Bronchial epithelial cell (primary cell): ENCODE results near the gene LAG3. TPM values are rescaled to one million over a fixed set of nuclear protein-coding genes. Genes with fewer than 3 reads are reported as not detected.

Source experiments
- DNase-seq: peaks from one replicate; pipeline ENCODE4 v3.0.0-alpha.2; 2010; ENCODE audit warnings: low read depth
- FAIRE-seq: peaks from 2 replicates; lab custom pipeline; 2011; peaks lifted over from hg19 to GRCh38; lab: Jason Lieb, UNC
- H3K27me3 ChIP-seq: 2 replicates; pipeline ENCODE4 v1.5.1; 2011; ENCODE audit warnings: low read length; ENCODE audit not compliant: control insufficient read depth, insufficient read depth
- H3K36me3 ChIP-seq: 2 replicates; pipeline ENCODE4 v1.5.1; 2011; ENCODE audit warnings: low read length; ENCODE audit not compliant: control insufficient read depth, insufficient read depth
- H3K4me3 ChIP-seq: 2 replicates; pipeline ENCODE4 v1.5.1; 2011; ENCODE audit warnings: mild to moderate bottlenecking, low read depth, low read length, control low read depth
- total RNA-seq: library from RNA; depleted of rRNA; stranded (reverse); fragments of >200 nt; gene quantifications from 2 replicates; pipeline ENCODE4 v1.2.1, GENCODE V29; 2014
- TF ChIP-seq, protein P1 (sequence below): IDR thresholded peaks from 2 replicates; pipeline ENCODE4 v1.5.1; 2011; ENCODE audit warnings: mild to moderate bottlenecking, moderate library complexity, low read length, control low read depth, inconsistent platforms; ENCODE audit not compliant: insufficient read depth, severe bottlenecking

LAG3 gene
- total RNA-seq, 1 donor from 2014 or later = not detected

GRCh38 chr12:6787309-6787708 lies 15.0 kb downstream of the LAG3 start:
- H3K4me3 ChIP-seq = no peak overlapping the region
- DNase-seq (no peak), FAIRE-seq (no peak)
- TF ChIP-seq, protein P1, sequence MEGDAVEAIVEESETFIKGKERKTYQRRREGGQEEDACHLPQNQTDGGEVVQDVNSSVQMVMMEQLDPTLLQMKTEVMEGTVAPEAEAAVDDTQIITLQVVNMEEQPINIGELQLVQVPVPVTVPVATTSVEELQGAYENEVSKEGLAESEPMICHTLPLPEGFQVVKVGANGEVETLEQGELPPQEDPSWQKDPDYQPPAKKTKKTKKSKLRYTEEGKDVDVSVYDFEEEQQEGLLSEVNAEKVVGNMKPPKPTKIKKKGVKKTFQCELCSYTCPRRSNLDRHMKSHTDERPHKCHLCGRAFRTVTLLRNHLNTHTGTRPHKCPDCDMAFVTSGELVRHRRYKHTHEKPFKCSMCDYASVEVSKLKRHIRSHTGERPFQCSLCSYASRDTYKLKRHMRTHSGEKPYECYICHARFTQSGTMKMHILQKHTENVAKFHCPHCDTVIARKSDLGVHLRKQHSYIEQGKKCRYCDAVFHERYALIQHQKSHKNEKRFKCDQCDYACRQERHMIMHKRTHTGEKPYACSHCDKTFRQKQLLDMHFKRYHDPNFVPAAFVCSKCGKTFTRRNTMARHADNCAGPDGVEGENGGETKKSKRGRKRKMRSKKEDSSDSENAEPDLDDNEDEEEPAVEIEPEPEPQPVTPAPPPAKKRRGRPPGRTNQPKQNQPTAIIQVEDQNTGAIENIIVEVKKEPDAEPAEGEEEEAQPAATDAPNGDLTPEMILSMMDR = no peak
- H3K36me3 ChIP-seq = no peaks in the 10 kb centered on the region
- no peaks in the 10 kb centered on the region for H3K27me3 ChIP-seq

GRCh38 chr12:6788972-6789924 lies 16.9 kb downstream of the LAG3 start, which contains the start of gene CD4:
TSS of gene CD4 (plus strand) at chr12:6789528. CDS start at chr12:6800139, 10,611 bp downstream.
- FAIRE-seq = no peak

GRCh38 chr12:6790496-6791150 lies 18.3 kb downstream of the LAG3 start:
- no peak for DNase-seq
- no peak for FAIRE-seq
- Histone ChIP-seq H3K4me3 (no peak overlapping the region), H3K36me3 (no peaks in the 10 kb centered on the region), H3K27me3 (peaks cover 2% of the 10 kb centered on the region)
- TF ChIP-seq, protein P1 = no peak

More at GRCh38 chr12:6788972-6789924, 16.9 kb downstream of the LAG3 start, which contains the start of gene CD4:
- no peak within 1 kb of the TSS for H3K4me3 ChIP-seq
- DNase-seq = no peak
- H3K27me3 ChIP-seq = peaks cover 2% of the 10 kb centered on the region
- TF ChIP-seq, protein P1 = no peak
- H3K36me3 ChIP-seq = no peaks in the 10 kb centered on the region

GRCh38 chr12:6791931-6792520 lies 19.7 kb downstream of the LAG3 start:
- no peak overlapping the region for H3K4me3 ChIP-seq
- FAIRE-seq (no peak), DNase-seq (no peak)
- peaks cover 2% of the 10 kb centered on the region for H3K27me3 ChIP-seq
- TF ChIP-seq, protein P1 = no peak
- no peaks in the 10 kb centered on the region for H3K36me3 ChIP-seq

DNA sequence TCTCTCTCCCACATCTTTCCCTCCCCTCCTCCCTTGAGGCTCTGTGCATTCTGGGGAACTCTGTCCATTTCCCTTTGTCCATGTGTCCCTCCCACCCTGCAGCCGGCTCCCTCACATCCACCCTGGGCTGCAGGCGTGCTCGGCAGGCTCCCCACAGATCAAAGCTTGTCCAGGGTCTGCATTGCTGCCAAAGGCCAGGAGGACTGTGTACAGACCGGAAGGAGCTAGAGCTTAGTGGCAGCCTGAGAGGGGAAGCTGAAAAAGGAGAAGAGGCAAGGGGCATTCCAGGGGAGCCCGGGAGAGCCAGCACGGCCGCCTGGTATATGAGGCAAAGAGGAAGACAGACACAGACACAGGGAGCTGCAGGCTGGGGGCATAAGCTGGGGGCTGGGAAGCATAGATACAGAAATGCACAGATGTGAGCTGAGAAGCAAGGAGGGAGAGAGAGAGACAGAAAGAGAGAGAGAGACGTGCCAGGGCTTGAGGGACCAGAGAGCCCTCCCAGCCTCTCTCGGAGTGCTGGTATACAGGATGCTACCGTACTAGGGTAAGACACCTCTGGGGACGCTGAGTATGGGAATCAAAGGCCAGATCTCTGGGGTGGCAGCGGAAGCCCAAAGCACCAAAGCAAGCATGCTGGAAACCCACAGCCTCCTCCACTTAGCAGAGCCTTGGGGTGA lies 20.3 kb downstream of the LAG3 start:
- FAIRE-seq (no peak), DNase-seq (no peak)
- no peak overlapping the region for H3K4me3 ChIP-seq
- TF ChIP-seq, protein P1 = no peak
- H3K27me3 ChIP-seq = peaks cover 2% of the 10 kb centered on the region
- H3K36me3 ChIP-seq = no peaks in the 10 kb centered on the region
